ENCODE measurements around the gene CERS5. TPM values are rescaled to one million over a fixed set of nuclear protein-coding genes. Genes with fewer than 3 reads are reported as not detected.
A peak's percentile ranks its signal among the peaks of the same experiment; 100 is the strongest.

CERS5 gene
- total RNA-seq, 4 donors from 2014 or later, result 23.4 to 27.9 (median 26.4) TPM

DNA sequence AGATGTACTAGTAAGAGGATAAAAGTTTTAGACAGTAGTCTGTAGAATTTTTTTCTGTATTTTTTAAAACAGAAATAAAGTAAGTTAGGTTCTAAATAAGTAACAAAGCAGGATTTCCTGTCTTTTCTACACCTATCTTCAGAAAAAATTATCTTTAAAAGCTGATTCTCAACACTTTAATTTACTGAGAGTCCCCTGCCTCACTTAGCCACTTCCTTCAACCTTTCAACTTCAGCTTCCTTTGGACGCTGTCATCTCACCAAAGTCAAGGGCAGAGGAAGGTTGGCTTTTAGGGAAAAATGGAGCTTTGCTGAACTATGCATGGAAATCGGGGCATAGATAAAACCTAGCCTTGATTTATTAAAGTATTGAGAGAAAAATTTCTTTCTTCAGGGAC is 44.9 kb upstream of the CERS5 start:
- TF ChIP-seq, protein P1, sequence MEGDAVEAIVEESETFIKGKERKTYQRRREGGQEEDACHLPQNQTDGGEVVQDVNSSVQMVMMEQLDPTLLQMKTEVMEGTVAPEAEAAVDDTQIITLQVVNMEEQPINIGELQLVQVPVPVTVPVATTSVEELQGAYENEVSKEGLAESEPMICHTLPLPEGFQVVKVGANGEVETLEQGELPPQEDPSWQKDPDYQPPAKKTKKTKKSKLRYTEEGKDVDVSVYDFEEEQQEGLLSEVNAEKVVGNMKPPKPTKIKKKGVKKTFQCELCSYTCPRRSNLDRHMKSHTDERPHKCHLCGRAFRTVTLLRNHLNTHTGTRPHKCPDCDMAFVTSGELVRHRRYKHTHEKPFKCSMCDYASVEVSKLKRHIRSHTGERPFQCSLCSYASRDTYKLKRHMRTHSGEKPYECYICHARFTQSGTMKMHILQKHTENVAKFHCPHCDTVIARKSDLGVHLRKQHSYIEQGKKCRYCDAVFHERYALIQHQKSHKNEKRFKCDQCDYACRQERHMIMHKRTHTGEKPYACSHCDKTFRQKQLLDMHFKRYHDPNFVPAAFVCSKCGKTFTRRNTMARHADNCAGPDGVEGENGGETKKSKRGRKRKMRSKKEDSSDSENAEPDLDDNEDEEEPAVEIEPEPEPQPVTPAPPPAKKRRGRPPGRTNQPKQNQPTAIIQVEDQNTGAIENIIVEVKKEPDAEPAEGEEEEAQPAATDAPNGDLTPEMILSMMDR (IDR thresholded peaks at IDR 0.05), result no peak
- TF ChIP-seq EP300 (IDR thresholded peaks at IDR 0.05) (no peak), POLR2AphosphoS5 (IDR thresholded peaks at IDR 0.05) (no peak), POLR2A (IDR thresholded peaks at IDR 0.05) (no peak)
- H3K27me3 ChIP-seq, result no peaks in the 10 kb centered on the region
- no peak overlapping the region for H3K4me3 ChIP-seq
- no peak for ATAC-seq
- 60 to 63% methylated on average over 2 of the region's 2 CpGs for WGBS, 2 donors (ENCODE audit: low coverage in 1 of 2)
- no peaks in the 10 kb centered on the region for H3K9me3 ChIP-seq
- peak overlapping the region in 2 of 4 donors; percentile 40 to 51 for H3K27ac ChIP-seq
- H3K4me1 ChIP-seq, result peaks cover 0 to 25% (median 0%) of the 10 kb centered on the region in 3 donors
- H3K36me3 ChIP-seq, result peaks cover 0 to 10% of the 10 kb centered on the region in 2 donors

DNA sequence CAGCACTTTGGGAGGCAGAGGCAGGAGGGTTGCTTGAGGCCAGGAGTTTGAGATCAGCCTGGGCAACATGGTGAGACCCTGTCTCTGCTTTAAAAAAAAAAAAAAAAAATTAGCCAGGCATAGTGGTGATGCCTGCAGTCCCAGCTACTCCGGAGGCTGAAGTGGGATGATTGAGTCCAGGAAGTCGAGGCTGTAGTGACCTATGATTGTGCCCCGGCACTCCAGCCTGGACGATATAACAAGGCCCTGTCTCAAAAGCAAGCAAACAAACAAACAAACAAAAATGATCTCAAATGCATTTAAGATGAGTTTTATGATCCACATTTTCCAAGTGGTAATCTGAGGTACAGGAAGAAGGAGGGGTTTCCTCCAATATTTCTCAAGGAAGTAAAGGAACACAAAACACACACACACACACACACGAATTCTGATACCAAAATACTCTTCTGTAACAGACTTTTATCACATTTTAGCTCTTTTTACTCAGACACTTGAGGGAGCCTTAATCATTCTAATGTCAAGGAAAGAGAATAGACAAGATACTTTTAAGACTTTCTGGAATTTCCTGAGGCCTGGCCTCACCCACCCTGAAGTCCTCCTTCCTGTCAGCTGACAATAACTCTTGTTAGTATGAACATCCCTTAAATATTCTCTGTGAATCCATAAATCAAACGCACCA is 44.4 kb upstream of the CERS5 start:
- peaks cover 0 to 13% of the 10 kb centered on the region in 2 donors for H3K36me3 ChIP-seq
- no peak overlapping the region for H3K4me3 ChIP-seq
- no peaks in the 10 kb centered on the region for H3K9me3 ChIP-seq
- WGBS, 2 donors (ENCODE audit: low coverage in 1 of 2), result 47 to 60% methylated on average over 6 of the region's 6 CpGs
- peak; percentile 34 for ATAC-seq
- TF ChIP-seq, protein P1 (IDR thresholded peaks at IDR 0.05), result no peak
- no peak for TF ChIP-seq POLR2A (IDR thresholded peaks at IDR 0.05)
- TF ChIP-seq EP300 (IDR thresholded peaks at IDR 0.05), result no peak
- TF ChIP-seq POLR2AphosphoS5 (IDR thresholded peaks at IDR 0.05), result no peak
- no peaks in the 10 kb centered on the region for H3K27me3 ChIP-seq
- H3K4me1 ChIP-seq, result peaks cover 0 to 25% (median 0%) of the 10 kb centered on the region in 3 donors
- peak overlapping the region in 3 of 4 donors; percentile 40 to 51 (median 40) for H3K27ac ChIP-seq

DNA sequence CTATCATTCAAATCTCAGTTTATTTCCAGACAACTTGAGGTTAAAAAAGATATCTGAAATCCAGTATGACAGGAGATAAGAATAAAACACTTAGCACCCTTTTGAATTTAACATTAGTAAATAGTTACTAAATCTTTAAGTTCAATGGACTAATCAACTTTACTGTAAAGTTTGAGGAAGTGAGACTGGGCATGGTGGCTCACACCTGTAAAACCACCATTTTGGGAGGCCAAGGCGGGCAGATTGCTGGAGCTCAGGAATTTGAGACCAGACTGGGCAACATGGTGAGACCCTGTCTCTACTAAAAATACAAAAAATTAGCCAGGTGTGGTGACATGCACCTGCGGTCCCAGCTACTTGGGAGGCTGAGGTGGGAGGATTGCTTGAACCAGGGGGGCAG is 40.3 kb upstream of the CERS5 start:
- no peak for ATAC-seq
- Histone ChIP-seq H3K4me1 (peaks cover 0 to 8% (median 0%) of the 10 kb centered on the region in 3 donors), H3K36me3 (peaks cover 0 to 49% of the 10 kb centered on the region in 2 donors), H3K27me3 (no peaks in the 10 kb centered on the region), H3K27ac (no peak overlapping the region), H3K9me3 (no peaks in the 10 kb centered on the region), H3K4me3 (no peak overlapping the region)
- TF ChIP-seq, protein P1 (IDR thresholded peaks at IDR 0.05), result no peak
- TF ChIP-seq POLR2AphosphoS5 (IDR thresholded peaks at IDR 0.05), result no peak
- no peak for TF ChIP-seq POLR2A (IDR thresholded peaks at IDR 0.05)
- TF ChIP-seq EP300 (IDR thresholded peaks at IDR 0.05), result no peak
- WGBS, 2 donors (ENCODE audit: low coverage in 1 of 2), result 100% methylated on average over 2 of the region's 2 CpGs

DNA sequence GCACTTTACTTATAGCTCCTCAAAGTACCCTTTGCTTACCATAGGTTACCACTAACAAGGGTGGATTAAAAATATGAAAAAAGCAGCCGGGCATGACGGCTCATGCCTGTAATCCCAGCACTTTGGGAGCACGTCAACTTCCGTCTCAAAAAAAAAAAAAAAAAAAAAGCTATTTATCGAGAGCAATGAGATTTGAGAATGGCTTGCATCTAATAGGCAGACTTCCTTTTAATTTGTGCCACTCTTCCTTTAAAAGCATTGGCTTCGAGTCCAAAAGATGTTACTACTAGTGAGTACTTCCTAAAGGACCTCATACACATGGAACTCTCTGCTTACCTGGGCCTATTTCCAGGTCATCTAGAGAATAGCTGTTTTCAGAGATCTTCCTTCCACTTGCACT is 38.5 kb upstream of the CERS5 start:
- 78 to 94% methylated on average over 4 to 6 of the region's 6 CpGs for WGBS, 2 donors (ENCODE audit: low coverage in 1 of 2)
- Histone ChIP-seq H3K9me3 (no peaks in the 10 kb centered on the region), H3K27me3 (no peaks in the 10 kb centered on the region), H3K27ac (no peak overlapping the region), H3K36me3 (peaks cover 0 to 66% of the 10 kb centered on the region in 2 donors), H3K4me3 (no peak overlapping the region), H3K4me1 (no peaks in the 10 kb centered on the region)
- no peak for ATAC-seq
- TF ChIP-seq EP300 (IDR thresholded peaks at IDR 0.05) (no peak), POLR2AphosphoS5 (IDR thresholded peaks at IDR 0.05) (no peak), POLR2A (IDR thresholded peaks at IDR 0.05) (no peak)
- TF ChIP-seq, protein P1 (IDR thresholded peaks at IDR 0.05), result no peak

DNA sequence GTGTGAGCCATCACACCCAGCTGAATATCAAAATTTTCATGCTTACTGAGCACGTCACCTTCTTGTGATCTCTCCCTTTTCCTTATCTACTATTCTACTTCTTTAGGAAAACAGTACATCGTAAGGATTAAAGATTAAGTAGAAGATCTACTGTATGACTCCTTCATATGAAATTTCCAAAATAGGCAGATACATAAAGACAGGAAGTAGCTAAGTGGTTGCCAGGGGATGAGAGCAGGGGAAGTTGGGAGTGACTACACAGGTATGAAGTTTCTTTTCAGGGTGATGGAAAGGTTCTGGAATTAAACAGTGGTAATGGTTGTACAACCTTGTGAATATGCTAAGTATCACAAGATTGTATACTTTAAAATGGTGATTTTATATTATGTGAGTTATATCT is 36.5 kb upstream of the CERS5 start:
- H3K4me3 ChIP-seq, result no peak overlapping the region
- TF ChIP-seq POLR2AphosphoS5 (IDR thresholded peaks at IDR 0.05) (no peak), EP300 (IDR thresholded peaks at IDR 0.05) (no peak), POLR2A (IDR thresholded peaks at IDR 0.05) (no peak)
- TF ChIP-seq, protein P1 (IDR thresholded peaks at IDR 0.05), result no peak
- H3K4me1 ChIP-seq, result no peaks in the 10 kb centered on the region
- H3K27me3 ChIP-seq, result no peaks in the 10 kb centered on the region
- no peaks in the 10 kb centered on the region for H3K9me3 ChIP-seq
- peaks cover 0 to 86% of the 10 kb centered on the region in 2 donors for H3K36me3 ChIP-seq
- no peak overlapping the region for H3K27ac ChIP-seq
- WGBS, 2 donors (ENCODE audit: low coverage in 1 of 2), result 82 to 100% methylated on average over 1 to 2 of the region's 2 CpGs
- ATAC-seq, result no peak
